Measurements from ENCODE around the gene C2orf92. TPM values are rescaled to one million over a fixed set of nuclear protein-coding genes. Genes with fewer than 3 reads are reported as not detected.

C2orf92 gene
- total and polyA plus RNA-seq, 12 donors = 1.2 to 50.0 (median 5.5) TPM

DNA sequence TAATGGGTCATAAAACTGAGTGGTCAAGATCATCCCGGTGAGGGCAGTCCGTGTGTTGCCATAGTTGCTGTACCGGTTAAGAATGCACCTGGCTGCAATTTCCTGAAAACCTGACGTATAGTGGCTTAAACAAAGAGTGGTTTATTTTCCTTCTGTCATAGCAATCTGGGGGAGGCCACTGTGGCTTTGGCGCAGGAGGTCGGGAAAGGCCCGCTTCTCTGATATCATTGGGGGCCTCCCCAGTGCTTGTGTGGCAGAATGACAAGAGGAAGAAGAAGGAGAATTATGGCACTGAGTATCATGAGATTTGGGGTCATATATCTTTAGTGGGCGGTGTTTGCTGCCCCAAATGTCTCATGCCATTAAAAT is 4.4 kb downstream of the C2orf92 start:
- Histone ChIP-seq H3K4me3 (no peak overlapping the region), H3K4me1 (replicated peaks in 1 of 2) (no peaks in the 10 kb centered on the region), H3K27ac (no peak overlapping the region), H3K9me3 (replicated peaks in 1 of 3) (no peaks in the 10 kb centered on the region), H3K36me3 (replicated peaks in 1 of 2) (no peaks in the 10 kb centered on the region), H3K27me3 (no peaks in the 10 kb centered on the region)
- 61 to 76% (median 73%) methylated on average over 8 of the region's 8 CpGs for WGBS, 4 donors
- DNase-seq = no peak
- TF ChIP-seq, protein P1, sequence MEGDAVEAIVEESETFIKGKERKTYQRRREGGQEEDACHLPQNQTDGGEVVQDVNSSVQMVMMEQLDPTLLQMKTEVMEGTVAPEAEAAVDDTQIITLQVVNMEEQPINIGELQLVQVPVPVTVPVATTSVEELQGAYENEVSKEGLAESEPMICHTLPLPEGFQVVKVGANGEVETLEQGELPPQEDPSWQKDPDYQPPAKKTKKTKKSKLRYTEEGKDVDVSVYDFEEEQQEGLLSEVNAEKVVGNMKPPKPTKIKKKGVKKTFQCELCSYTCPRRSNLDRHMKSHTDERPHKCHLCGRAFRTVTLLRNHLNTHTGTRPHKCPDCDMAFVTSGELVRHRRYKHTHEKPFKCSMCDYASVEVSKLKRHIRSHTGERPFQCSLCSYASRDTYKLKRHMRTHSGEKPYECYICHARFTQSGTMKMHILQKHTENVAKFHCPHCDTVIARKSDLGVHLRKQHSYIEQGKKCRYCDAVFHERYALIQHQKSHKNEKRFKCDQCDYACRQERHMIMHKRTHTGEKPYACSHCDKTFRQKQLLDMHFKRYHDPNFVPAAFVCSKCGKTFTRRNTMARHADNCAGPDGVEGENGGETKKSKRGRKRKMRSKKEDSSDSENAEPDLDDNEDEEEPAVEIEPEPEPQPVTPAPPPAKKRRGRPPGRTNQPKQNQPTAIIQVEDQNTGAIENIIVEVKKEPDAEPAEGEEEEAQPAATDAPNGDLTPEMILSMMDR (IDR thresholded peaks at IDR 0.05) = no peak
- no peak for TF ChIP-seq POLR2A (IDR thresholded peaks at IDR 0.05)
- intact Hi-C loops (cut with DNase I) = no loop called here

DNA sequence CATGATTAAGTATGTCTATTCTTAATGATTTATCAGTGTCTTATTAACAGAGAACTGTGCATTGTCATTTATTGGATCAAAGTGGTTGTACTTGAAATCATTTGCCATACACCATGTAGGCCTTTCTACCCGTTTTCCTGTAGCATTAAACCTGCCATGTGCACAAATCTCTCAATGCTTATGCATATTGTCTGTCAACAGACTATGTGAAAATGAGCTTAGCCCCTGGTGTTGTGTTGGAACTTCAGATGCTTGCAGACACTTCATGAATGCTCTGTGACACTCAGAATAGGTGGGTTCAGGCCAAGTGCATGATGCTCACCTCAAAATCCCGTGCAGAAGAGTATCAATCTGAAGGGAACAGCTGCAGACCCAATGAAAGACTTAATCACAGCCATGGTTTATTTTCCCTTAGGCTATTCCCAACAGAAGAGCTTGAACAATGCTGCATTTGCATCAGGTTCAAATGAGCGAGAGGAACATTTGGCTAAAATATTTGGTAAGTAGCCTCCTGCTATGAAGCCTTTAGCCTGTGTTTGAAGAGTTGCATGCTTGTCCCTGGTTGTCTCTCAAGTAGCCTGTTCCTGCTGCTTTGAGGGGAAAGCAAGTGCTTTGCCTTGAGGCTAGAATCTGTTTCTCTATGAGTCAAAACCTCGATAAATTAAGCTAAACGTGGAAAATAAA is 6.1 kb downstream of the C2orf92 start:
- TF ChIP-seq, protein P1 (IDR thresholded peaks at IDR 0.05) = no peak
- TF ChIP-seq POLR2A (IDR thresholded peaks at IDR 0.05) = no peak
- Histone ChIP-seq H3K27me3 (no peaks in the 10 kb centered on the region), H3K9me3 (replicated peaks in 1 of 3) (no peaks in the 10 kb centered on the region), H3K36me3 (replicated peaks in 1 of 2) (no peaks in the 10 kb centered on the region), H3K4me3 (no peak overlapping the region), H3K27ac (no peak overlapping the region), H3K4me1 (replicated peaks in 1 of 2) (no peaks in the 10 kb centered on the region)
- WGBS, 4 donors = 71 to 79% (median 74%) methylated on average over 5 of the region's 5 CpGs
- intact Hi-C loops (cut with DNase I) = no loop called here
- no peak for DNase-seq

DNA sequence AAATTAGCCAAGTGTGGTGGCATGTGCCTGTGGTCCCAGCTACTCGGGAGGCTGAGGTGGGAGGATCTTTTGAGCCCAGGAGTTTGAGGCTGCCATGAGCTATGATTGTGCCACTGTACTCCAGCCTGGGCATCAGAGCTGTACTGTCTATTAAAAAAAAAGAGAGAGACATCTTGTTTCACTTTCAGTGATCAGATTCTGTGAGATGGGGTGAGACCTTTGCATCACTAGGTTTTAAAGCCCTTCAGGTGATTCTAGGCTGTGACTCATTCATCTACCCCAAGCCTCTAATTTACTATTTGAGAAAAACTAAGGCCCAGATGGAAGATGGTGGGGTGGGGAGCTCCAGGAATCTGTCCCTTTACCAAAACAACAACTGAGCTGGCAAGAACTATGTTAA is 7.1 kb downstream of the C2orf92 start:
- Histone ChIP-seq H3K27me3 (no peaks in the 10 kb centered on the region), H3K4me3 (no peak overlapping the region), H3K9me3 (replicated peaks in 1 of 3) (no peaks in the 10 kb centered on the region), H3K36me3 (replicated peaks in 1 of 2) (no peaks in the 10 kb centered on the region), H3K27ac (no peak overlapping the region), H3K4me1 (replicated peaks in 1 of 2) (no peaks in the 10 kb centered on the region)
- intact Hi-C loops (cut with DNase I) = no loop called here
- WGBS, 4 donors = 90 to 100% (median 95%) methylated on average over 1 of the region's 1 CpG
- TF ChIP-seq, protein P1 (IDR thresholded peaks at IDR 0.05) = no peak
- TF ChIP-seq POLR2A (IDR thresholded peaks at IDR 0.05) = no peak
- DNase-seq = no peak

DNA sequence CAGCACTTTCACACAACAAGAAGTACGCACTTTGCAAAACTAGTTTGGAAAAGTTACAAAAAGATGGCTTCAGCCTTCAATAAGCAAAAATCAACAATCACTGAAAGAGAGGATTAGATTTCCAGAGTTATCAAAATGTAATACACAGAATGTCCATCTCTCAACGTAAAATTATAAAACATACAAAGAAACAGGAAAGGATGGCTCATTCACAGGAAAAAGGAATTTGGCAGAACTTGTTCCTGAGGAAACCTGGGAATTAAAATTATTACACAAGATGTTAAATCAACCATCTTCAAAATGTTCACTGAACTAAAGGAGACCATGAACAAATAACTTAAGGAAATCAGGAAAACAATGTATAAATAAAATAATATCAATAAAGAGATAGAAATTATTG is 8.0 kb downstream of the C2orf92 start:
- H3K27ac ChIP-seq = no peak overlapping the region
- 82 to 98% (median 91%) methylated on average over 2 of the region's 2 CpGs for WGBS, 4 donors
- no peaks in the 10 kb centered on the region for H3K4me1 ChIP-seq (replicated peaks in 1 of 2)
- no peaks in the 10 kb centered on the region for H3K27me3 ChIP-seq
- H3K9me3 ChIP-seq (replicated peaks in 1 of 3) = no peaks in the 10 kb centered on the region
- no peak for DNase-seq
- intact Hi-C loops (cut with DNase I) = no loop called here
- TF ChIP-seq POLR2A (IDR thresholded peaks at IDR 0.05) = no peak
- TF ChIP-seq, protein P1 (IDR thresholded peaks at IDR 0.05) = no peak
- H3K36me3 ChIP-seq (replicated peaks in 1 of 2) = no peaks in the 10 kb centered on the region
- H3K4me3 ChIP-seq = no peak overlapping the region
